Measurements from ENCODE around the gene OR5T1. TPM values are rescaled to one million over a fixed set of nuclear protein-coding genes. Genes with fewer than 3 reads are reported as not detected.

OR5T1 gene
- total RNA-seq, 1 experiment from 2014 or later = not detected

DNA sequence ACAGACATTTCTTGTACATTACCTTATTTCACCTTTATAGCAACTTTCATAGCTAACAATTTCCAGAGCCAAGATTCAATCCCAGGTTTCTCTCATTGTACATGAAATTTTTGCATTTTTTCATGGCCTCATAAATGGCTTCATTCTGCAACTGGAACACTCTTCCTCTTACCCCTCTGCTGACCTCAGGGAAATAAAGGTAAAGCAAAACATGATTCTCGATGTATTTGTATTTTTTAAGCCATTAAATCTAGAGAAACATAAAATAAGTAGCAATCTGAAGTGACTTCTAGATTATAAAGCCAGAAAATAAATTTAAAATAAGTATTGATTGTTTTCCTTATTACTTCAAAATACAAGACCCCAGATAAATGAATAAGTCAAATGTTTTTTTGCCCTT, 39.8 kb upstream of the OR5T1 start, which contains the start of gene OR5T2:
OR5T2 (minus strand) TSS at position 101 of the 400 bp plus-strand sequence. CDS start 1,193 bp downstream, outside the sequence.
- no TSS peak for BruUV-seq (replicated peaks)
- DNase-seq (ENCODE audit: low read depth, low spot score) = no peak
- H3K4me1 ChIP-seq (ENCODE audit: control insufficient read depth in 1 of 2, insufficient read depth in 2 of 2, low read length in 2 of 2) = no peaks in the 10 kb centered on the region
- no peak within 1 kb of the TSS for H3K27ac ChIP-seq (ENCODE audit: low read depth, low read length)
- no peaks in the 10 kb centered on the region for H3K36me3 ChIP-seq (ENCODE audit: control insufficient read depth in 1 of 2, insufficient read depth in 2 of 2, low read length in 2 of 2)
- H3K9me2 ChIP-seq (ENCODE audit: insufficient read depth) = no peaks in the 10 kb centered on the region
- peaks cover 14 to 24% of the 10 kb centered on the region in 2 experiments; a peak in 2 of 4 replicates for H3K9me3 ChIP-seq (ENCODE audit: control insufficient read depth in 1 of 2, insufficient read depth in 1 of 2, low read depth in 1 of 2, low read length in 2 of 2)
- H3K4me2 ChIP-seq (ENCODE audit: low read length) = no peak within 1 kb of the TSS
- no peak within 1 kb of the TSS for H3K9ac ChIP-seq (ENCODE audit: low read length)
- H3K4me3 ChIP-seq (replicated peaks in 1 of 2; ENCODE audit: low read depth in 1 of 2, low read length in 2 of 2) = no peak within 1 kb of the TSS
- no peaks in the 10 kb centered on the region for H3K27me3 ChIP-seq (ENCODE audit: insufficient read depth, low read length)
- RAD21 ChIA-PET (ENCODE audit: low non-redundant PET in 1 of 2, low total read pairs in 2 of 2, uncharacterized antibody in 2 of 2, unreplicated experiment in 2 of 2) = no interaction called here
- CTCF ChIA-PET = no interaction called here
- POLR2A ChIA-PET = no interaction called here
- no peaks in the 10 kb centered on the region for H3K79me2 ChIP-seq (ENCODE audit: insufficient read depth, low read length)
- ATAC-seq = no peak
- H2AFZ ChIP-seq (ENCODE audit: low read depth, low read length, poor library complexity, severe bottlenecking) = no peak within 1 kb of the TSS
- no peaks in the 10 kb centered on the region for H4K20me1 ChIP-seq (ENCODE audit: insufficient read depth)
- intact Hi-C loops (cut with micrococcal nuclease) = no loop called here
- TF ChIP-seq CBX3 (IDR thresholded peaks at IDR 0.05; ENCODE audit: low read depth) (no peak), TCF7L2 (IDR thresholded peaks at IDR 0.05; ENCODE audit: borderline replicate concordance, extremely low read depth, insufficient read depth, insufficient read length) (no peak), ELF1 (IDR thresholded peaks at IDR 0.05; ENCODE audit: borderline replicate concordance, low read depth) (no peak), SRF (IDR thresholded peaks at IDR 0.05; ENCODE audit: low read depth) (no peak), RAD21 (IDR thresholded peaks at IDR 0.05; ENCODE audit: low read depth) (no peak), EZH2phosphoT487 (IDR thresholded peaks at IDR 0.05; ENCODE audit: borderline replicate concordance) (no peak), SIN3A (IDR thresholded peaks at IDR 0.05; ENCODE audit: low read depth) (no peak), FOSL1 (IDR thresholded peaks at IDR 0.05; ENCODE audit: low read depth) (no peak), JUND (IDR thresholded peaks at IDR 0.05) (no peak), CEBPB (IDR thresholded peaks at IDR 0.05; ENCODE audit: low read depth) (no peak), POLR2AphosphoS5 (IDR thresholded peaks at IDR 0.05; ENCODE audit: low read depth, low read length) (no peak), SP1 (IDR thresholded peaks at IDR 0.05; ENCODE audit: low read depth) (no peak), POLR2A (IDR thresholded peaks at IDR 0.05; ENCODE audit: borderline replicate concordance, extremely low read depth, insufficient read depth, insufficient read length) (no peak), EZH2 (IDR thresholded peaks at IDR 0.05) (no peak)
- TF ChIP-seq, protein P1, sequence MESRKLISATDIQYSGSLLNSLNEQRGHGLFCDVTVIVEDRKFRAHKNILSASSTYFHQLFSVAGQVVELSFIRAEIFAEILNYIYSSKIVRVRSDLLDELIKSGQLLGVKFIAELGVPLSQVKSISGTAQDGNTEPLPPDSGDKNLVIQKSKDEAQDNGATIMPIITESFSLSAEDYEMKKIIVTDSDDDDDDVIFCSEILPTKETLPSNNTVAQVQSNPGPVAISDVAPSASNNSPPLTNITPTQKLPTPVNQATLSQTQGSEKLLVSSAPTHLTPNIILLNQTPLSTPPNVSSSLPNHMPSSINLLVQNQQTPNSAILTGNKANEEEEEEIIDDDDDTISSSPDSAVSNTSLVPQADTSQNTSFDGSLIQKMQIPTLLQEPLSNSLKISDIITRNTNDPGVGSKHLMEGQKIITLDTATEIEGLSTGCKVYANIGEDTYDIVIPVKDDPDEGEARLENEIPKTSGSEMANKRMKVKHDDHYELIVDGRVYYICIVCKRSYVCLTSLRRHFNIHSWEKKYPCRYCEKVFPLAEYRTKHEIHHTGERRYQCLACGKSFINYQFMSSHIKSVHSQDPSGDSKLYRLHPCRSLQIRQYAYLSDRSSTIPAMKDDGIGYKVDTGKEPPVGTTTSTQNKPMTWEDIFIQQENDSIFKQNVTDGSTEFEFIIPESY (IDR thresholded peaks at IDR 0.05; ENCODE audit: extremely low read depth, insufficient replicate concordance, low read length) = no peak
- TF ChIP-seq, protein P2, sequence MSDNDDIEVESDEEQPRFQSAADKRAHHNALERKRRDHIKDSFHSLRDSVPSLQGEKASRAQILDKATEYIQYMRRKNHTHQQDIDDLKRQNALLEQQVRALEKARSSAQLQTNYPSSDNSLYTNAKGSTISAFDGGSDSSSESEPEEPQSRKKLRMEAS (IDR thresholded peaks at IDR 0.05) = no peak
- TF ChIP-seq, protein P3, sequence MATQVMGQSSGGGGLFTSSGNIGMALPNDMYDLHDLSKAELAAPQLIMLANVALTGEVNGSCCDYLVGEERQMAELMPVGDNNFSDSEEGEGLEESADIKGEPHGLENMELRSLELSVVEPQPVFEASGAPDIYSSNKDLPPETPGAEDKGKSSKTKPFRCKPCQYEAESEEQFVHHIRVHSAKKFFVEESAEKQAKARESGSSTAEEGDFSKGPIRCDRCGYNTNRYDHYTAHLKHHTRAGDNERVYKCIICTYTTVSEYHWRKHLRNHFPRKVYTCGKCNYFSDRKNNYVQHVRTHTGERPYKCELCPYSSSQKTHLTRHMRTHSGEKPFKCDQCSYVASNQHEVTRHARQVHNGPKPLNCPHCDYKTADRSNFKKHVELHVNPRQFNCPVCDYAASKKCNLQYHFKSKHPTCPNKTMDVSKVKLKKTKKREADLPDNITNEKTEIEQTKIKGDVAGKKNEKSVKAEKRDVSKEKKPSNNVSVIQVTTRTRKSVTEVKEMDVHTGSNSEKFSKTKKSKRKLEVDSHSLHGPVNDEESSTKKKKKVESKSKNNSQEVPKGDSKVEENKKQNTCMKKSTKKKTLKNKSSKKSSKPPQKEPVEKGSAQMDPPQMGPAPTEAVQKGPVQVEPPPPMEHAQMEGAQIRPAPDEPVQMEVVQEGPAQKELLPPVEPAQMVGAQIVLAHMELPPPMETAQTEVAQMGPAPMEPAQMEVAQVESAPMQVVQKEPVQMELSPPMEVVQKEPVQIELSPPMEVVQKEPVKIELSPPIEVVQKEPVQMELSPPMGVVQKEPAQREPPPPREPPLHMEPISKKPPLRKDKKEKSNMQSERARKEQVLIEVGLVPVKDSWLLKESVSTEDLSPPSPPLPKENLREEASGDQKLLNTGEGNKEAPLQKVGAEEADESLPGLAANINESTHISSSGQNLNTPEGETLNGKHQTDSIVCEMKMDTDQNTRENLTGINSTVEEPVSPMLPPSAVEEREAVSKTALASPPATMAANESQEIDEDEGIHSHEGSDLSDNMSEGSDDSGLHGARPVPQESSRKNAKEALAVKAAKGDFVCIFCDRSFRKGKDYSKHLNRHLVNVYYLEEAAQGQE (IDR thresholded peaks at IDR 0.05; ENCODE audit: low read depth) = no peak
- TF ChIP-seq, protein P4, sequence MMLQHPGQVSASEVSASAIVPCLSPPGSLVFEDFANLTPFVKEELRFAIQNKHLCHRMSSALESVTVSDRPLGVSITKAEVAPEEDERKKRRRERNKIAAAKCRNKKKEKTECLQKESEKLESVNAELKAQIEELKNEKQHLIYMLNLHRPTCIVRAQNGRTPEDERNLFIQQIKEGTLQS (IDR thresholded peaks at IDR 0.05) = no peak

Data from HCT116 (cell line).